Urothelium cell line (cell line): ENCODE results near the gene ABCC1.

Source experiments
- DNase-seq: peaks from one replicate; pipeline ENCODE4 v3.0.0; 2011; ENCODE audit warnings: low spot score, mixed read lengths
- FAIRE-seq: peaks from 2 replicates; lab custom pipeline; 2011; peaks lifted over from hg19 to GRCh38; lab: Jason Lieb, UNC

The ABCC1 gene

GRCh38 chr16:16126896-16127295 is 177.5 kb downstream of the ABCC1 start:
- FAIRE-seq (no peak), DNase-seq (no peak)

DNA sequence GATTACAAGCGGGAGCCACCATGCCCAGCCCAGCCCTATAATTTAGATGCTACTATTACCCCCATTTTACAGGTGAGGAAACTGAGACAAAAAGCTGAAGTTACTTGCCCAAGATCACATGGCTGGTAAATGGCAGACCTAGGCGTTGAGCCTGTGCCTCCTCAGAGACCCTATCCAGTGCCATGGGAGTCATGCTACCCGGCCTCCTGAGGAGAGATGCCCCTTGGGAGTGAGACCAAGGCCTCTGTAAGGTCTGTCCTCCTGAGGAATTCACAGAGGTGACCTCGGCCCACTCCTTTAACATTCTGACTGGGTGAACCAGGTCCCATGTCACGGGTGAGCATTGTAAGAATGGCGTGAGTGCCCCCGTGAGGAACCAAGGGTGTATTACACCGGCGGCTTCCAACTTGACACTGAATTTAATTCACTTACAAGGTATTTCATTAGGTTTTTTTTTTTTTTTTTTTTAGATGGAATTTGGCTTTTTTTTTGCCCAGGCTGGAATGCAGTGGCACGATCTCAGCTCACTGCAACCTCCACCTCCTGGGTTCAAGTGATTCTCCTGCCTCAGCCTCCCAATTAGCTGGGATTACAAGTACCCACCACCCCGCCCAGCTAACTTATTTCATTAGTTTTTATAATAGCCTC is 178.2 kb downstream of the ABCC1 start:
- DNase-seq (peak; percentile 72), FAIRE-seq (no peak)

DNA sequence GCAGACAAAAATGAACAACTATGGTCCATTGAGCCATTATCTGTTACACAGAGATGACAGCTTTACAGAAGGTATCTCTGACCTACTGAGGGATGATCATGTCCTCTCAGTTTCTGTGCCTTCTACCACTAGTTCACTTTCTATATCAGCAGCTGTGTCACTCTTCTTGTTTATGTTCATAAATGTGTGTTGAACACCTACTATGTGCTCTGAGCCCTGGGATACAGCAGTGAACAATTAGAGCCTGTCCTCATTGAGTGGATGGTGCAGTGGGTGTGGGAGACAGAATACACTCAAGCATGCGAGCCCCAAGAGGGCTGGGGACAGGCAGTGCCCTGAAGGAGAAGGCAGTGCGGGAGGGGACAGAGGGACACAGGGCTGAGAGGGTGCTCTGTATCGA is 181.8 kb downstream of the ABCC1 start:
- no peak for DNase-seq
- FAIRE-seq, result no peak

DNA sequence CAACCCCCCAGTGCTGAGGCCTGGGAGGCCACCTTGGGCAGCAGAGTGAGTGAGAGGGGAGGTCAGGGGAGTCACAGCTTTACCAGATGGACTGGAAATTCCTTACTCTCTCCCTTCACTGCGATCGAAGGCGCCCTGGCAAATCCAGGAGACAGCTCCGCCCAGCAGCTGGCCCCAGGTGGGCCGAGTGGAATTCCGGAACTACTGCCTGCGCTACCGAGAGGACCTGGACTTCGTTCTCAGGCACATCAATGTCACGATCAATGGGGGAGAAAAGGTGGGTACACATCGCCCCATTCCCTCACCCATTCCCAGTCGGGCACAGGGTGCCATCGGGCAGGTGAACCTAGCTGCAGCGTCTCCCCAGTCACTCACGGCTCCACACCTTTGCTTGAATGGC is 182.2 kb downstream of the ABCC1 start:
- DNase-seq (no peak), FAIRE-seq (no peak)

DNA sequence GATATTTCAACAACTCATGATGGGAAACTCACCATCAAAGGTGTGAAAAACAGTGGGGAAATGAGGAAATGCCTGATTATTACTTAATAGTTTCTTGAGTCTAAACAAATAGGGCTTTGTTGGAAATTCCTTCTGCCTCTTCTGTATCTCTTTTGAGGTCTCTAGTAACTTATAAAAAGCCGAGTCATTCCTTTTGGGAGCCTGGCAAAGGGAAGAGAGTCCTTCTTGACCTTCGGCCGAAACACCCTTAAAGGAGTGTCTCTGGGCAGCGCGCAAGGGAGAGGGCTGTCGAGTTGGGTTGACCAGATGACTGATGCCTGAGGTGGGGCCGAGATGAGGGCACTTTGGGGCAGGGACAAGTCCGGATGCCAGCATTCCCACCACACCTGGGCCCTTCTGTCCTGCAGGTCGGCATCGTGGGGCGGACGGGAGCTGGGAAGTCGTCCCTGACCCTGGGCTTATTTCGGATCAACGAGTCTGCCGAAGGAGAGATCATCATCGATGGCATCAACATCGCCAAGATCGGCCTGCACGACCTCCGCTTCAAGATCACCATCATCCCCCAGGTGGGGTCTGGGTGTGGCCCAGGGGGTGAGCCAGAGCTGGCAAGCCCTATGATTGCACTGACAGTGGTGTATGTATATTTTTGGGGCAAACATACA is 184.7 kb downstream of the ABCC1 start:
- no peak for DNase-seq
- no peak for FAIRE-seq

DNA sequence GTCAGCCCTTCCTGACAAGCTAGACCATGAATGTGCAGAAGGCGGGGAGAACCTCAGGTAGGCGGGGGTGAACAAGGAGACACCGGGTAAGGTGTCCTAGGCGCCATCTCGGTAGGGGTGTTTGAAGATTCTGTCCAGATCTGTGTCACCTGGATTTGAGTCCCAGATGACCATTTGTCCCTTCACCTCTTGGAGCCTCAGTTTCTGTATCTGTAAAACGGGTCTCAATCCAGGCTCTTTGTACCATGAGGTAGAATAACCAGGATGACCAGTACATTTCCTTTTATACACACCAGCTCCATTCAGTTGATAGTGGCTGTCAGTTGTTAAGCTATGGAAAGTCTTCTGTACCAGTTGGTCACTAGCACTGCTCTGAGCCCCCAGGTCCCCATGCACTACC is 187.2 kb downstream of the ABCC1 start:
- FAIRE-seq (no peak), DNase-seq (no peak)

- FAIRE-seq, result no peak
- no peak for DNase-seq
Measured at GRCh38 chr16:16137110-16137509, 187.7 kb downstream of the ABCC1 start.

DNA sequence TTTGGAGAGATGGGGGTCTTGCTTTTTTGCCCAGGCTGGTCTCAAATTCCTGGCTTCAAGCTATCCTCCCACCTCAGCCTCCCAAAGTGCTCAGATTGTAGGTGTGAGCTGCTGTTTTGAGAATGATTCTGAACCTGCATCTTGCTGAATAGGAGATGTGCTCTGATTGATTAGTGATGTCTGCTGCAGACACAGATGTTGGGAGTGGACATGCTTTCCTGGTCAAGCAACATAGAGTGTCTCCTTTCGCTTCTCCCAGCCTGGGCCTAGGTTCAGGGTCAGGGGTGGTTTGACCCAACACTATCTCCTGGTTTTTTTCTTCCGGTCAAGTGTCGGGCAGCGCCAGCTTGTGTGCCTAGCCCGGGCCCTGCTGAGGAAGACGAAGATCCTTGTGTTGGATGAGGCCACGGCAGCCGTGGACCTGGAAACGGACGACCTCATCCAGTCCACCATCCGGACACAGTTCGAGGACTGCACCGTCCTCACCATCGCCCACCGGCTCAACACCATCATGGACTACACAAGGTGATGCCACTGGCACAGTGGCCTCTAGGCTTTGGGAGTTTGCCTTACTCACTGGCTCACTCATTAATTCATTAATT is 188.7 kb downstream of the ABCC1 start:
- DNase-seq, result no peak
- no peak for FAIRE-seq

- FAIRE-seq, result no peak
Measured at GRCh38 chr16:16139061-16139460, 189.6 kb downstream of the ABCC1 start.

DNA sequence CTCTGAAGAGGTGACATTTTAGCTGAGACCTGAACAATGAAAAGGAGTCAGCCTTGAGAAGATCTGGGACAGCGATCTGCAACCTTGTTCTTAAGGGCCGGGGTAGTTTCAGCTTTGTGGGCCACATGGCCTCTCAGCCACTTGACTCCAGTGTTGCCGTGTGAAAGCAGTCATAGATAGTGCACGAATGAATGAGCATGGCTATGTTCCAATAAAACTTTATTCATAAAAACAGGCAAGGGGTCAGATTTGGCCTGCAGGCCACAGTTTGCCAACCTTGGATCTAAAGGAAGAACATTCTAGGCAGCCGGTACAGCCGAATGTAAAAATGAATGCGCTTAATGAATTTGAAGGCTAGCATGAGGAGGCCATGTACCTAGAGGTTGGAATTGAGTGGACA is 190.4 kb downstream of the ABCC1 start:
- FAIRE-seq (no peak), DNase-seq (no peak)

More at GRCh38 chr16:16139061-16139460, 189.6 kb downstream of the ABCC1 start:
- DNase-seq, result no peak

DNA sequence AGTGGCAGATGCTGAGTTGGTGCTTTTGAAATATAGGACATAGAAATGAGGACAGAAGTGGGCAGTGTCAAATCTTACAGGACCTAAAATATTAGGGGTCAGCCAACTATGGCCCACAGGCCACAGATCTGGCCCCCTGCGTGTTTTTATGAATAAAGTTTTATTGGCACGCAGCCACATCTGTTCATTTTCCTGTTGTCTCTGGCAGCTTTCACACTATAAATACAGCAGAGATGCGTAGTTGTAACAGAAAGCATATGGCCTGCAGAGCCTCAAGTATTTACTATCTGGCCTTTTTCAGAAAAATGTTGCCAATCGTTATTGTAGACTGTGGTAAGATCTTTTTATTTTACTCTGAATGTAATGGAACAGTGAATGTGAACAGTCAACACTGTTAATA is 191.1 kb downstream of the ABCC1 start:
- FAIRE-seq, result no peak
- no peak for DNase-seq

DNA sequence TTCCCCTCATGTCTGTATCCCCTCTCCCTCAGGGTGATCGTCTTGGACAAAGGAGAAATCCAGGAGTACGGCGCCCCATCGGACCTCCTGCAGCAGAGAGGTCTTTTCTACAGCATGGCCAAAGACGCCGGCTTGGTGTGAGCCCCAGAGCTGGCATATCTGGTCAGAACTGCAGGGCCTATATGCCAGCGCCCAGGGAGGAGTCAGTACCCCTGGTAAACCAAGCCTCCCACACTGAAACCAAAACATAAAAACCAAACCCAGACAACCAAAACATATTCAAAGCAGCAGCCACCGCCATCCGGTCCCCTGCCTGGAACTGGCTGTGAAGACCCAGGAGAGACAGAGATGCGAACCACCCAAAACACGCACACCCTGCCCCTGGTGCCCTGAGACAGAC is 191.7 kb downstream of the ABCC1 start:
- DNase-seq (no peak), FAIRE-seq (no peak)

- FAIRE-seq (no peak), DNase-seq (no peak)
Measured at GRCh38 chr16:16141784-16142396, 192.5 kb downstream of the ABCC1 start.

DNA sequence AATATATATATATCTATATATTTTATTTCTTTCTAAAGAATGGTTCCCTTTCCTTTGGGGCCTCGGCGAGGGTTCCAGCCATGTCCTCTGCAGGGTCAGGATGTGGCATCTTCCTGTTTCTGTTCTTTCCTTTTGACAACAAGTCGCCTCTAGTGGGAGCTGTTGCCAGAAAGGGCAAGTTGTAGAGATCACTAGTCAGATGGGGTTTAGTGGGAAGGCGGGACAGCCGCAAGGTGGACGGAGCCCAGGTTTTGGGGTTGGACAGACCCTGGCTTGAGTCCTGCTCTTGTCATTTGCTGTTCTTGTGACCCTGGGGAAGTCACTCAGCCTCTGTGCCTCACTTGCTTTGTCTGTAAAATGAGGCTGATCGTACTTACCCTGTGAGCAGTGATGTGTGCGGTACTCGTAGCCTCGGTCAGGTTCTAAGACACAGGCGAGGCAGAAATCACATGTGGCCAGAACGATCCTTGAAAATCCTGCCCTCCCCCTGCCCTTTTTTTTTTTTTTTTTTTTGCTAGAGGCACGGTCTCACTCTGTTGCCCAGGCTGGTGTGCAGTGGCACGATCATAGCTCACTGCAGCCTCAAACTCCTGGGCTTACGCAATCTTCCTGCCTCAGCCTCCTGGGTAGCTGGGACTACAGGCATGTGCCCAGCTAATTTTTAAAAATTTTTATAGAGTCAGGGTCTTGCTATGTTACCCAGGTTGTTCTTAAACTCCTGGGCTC is 193.8 kb downstream of the ABCC1 start:
- DNase-seq (peak; percentile 40), FAIRE-seq (no peak)

GRCh38 chr16:16143931-16144330 is 194.5 kb downstream of the ABCC1 start:
- DNase-seq, result no peak
- no peak for FAIRE-seq

DNA sequence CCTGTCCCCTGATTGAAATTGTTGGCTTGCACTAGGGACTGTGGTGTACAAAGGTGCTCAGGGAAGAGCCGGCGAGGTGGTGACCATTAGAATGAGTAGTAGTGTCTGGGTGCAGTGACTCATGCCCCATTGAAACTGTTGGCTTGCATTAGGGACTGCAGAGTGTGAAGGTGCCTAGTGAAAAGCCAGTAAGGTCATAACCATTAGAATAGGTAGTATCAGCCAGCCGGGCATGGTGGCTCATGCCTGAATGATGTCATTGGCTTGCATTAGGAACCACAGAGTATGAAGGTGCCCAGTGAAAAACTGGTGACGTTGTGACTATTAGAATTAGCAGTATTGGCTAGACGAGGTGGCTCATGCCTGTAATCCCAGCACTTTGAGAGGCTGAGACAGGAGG is 195.0 kb downstream of the ABCC1 start:
- no peak for FAIRE-seq

GRCh38 chr16:16145286-16145685 is 195.9 kb downstream of the ABCC1 start:
- no peak for DNase-seq
- FAIRE-seq, result no peak

More for the DNA sequence above, 195.0 kb downstream of the ABCC1 start:
- peak; percentile 9 for DNase-seq

GRCh38 chr16:16146380-16147315 is 197.2 kb downstream of the ABCC1 start:
- DNase-seq, result no peak
- FAIRE-seq, result no peak

GRCh38 chr16:16147316-16147999 is 198.0 kb downstream of the ABCC1 start:
- no peak for FAIRE-seq

More at GRCh38 chr16:16147316-16147999, 198.0 kb downstream of the ABCC1 start:
- no peak for DNase-seq
